ENCODE measurements around the gene SEZ6.

The SEZ6 gene

GRCh38 chr17:28977659-28978355 lies 28.0 kb downstream of the SEZ6 start:
- no peak for TF ChIP-seq JUND (IDR thresholded peaks at IDR 0.05; ENCODE audit: low read depth)
- in situ Hi-C loops (cut with HindIII; ENCODE audit: low pct_unique_long_range_greater_than_20kb, low sequenced_read_pairs): no loop called here
- no peak for DNase-seq (ENCODE audit: low read depth in 1 of 2, low spot score in 1 of 2)

DNA sequence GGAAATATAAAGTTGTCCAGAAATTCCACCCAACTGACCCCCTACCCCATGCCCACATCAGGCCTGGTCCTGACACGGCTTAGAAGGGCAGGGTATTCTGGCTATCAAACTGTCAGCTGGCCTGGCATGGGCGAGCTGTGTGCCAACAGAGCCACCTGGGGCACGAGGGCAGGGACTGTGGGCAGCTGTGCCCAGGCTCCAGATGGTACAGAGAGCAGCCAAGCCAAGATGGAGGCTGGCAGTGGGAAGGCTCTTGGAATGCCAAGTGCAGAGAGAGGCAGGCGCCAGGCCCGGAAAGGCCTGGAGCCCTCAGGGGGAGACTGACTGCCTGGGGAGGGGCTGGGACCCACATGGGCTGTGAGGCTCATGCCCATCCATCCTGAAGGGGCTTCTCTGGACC lies 30.2 kb downstream of the SEZ6 start:
- TF ChIP-seq JUND (IDR thresholded peaks at IDR 0.05; ENCODE audit: low read depth): no peak
- DNase-seq (ENCODE audit: low read depth in 1 of 2, low spot score in 1 of 2): no peak
- in situ Hi-C loops (cut with HindIII; ENCODE audit: low pct_unique_long_range_greater_than_20kb, low sequenced_read_pairs): no loop called here

- no peak for DNase-seq (ENCODE audit: low read depth in 1 of 2, low spot score in 1 of 2)
- in situ Hi-C loops (cut with HindIII; ENCODE audit: low pct_unique_long_range_greater_than_20kb, low sequenced_read_pairs): no loop called here
- no peak for TF ChIP-seq JUND (IDR thresholded peaks at IDR 0.05; ENCODE audit: low read depth)
Observed at GRCh38 chr17:28975031-28975430, 30.8 kb downstream of the SEZ6 start.

DNA sequence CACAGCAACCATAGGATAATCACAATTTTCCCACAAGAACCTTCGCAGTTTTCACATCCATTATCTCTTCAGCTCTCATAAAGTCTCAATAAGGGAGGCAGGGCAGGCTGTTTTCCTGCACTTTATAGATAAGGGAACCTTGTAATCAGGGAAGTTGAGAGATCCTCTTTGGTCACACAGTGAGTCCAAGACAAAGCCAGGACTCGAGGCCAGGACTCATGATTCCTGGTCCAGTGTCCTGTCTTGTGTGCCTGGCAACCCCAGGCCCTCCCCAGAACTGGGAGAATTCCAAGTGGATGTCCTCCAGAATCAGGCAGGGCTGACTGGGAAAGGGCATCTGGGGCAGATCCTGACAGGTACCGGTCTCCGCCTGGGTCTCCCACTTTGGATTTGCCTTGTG lies 31.4 kb downstream of the SEZ6 start:
- in situ Hi-C loops (cut with HindIII; ENCODE audit: low pct_unique_long_range_greater_than_20kb, low sequenced_read_pairs): no loop called here
- no peak for DNase-seq (ENCODE audit: low read depth in 1 of 2, low spot score in 1 of 2)
- TF ChIP-seq JUND (IDR thresholded peaks at IDR 0.05; ENCODE audit: low read depth): no peak

GRCh38 chr17:28973425-28973824 lies 32.4 kb downstream of the SEZ6 start:
- in situ Hi-C loops (cut with HindIII; ENCODE audit: low pct_unique_long_range_greater_than_20kb, low sequenced_read_pairs): no loop called here
- no peak for DNase-seq (ENCODE audit: low read depth in 1 of 2, low spot score in 1 of 2)
- no peak for TF ChIP-seq JUND (IDR thresholded peaks at IDR 0.05; ENCODE audit: low read depth)

- DNase-seq (ENCODE audit: low read depth in 1 of 2, low spot score in 1 of 2): no peak
- in situ Hi-C loops (cut with HindIII; ENCODE audit: low pct_unique_long_range_greater_than_20kb, low sequenced_read_pairs): no loop called here
- no peak for TF ChIP-seq JUND (IDR thresholded peaks at IDR 0.05; ENCODE audit: low read depth)
Observed at GRCh38 chr17:28972437-28972836, 33.4 kb downstream of the SEZ6 start.

DNA sequence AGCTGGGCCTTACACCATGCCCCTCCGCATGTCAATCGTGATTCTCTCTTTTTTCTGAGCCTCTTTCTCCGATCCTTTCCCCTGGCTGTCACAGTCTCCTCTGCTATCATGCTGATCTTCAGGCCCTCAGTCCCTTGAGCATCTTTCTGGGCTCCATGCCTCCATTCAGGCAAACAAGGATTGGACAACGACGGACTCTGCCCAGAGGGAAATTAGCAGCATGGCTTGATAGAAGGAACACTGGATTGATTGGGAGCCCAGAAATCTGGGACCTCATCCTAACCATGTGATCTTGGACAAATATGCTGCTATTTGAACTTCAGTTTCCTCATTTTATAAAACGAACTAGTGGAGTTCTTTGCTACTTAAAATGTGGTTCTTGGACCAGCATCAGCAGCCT lies 35.0 kb downstream of the SEZ6 start:
- no peak for DNase-seq (ENCODE audit: low read depth in 1 of 2, low spot score in 1 of 2)
- in situ Hi-C loops (cut with HindIII; ENCODE audit: low pct_unique_long_range_greater_than_20kb, low sequenced_read_pairs): no loop called here
- TF ChIP-seq JUND (IDR thresholded peaks at IDR 0.05; ENCODE audit: low read depth): no peak

DNA sequence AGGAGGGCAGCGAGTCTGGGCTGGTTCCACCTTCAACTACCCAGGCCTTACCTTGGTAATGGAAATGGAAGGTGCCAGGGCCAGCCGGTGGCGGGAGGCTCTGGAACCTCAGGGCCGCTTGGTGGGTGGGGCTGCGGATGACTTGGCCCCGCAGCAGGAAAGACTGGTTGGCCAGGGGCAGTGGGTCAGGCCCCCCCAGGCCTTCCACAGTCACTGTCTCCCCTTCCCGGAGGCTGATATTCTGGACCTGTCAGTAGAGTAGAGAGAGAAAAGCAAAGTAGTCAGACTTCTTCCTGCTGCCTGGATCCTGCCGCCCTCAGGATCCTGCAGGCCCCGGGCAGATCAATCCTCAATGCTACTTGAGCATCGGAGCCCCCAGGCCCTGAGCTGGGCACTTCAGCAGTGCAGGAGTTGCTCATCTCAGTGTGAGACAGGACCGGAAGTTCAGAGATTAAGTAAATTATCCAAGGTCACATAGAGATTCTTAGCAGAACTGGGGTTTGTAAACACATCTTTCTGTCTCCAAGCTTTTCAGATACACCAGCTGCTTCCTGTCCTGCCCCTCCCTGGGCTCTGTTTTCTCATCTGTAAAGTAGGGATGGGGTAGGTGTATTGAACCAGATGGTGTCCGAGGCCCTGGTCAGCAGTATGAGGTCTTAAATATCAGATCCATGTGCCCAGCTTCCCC lies 36.0 kb downstream of the SEZ6 start:
- no peak for DNase-seq (ENCODE audit: low read depth in 1 of 2, low spot score in 1 of 2)
- in situ Hi-C loops (cut with HindIII; ENCODE audit: low pct_unique_long_range_greater_than_20kb, low sequenced_read_pairs): no loop called here
- TF ChIP-seq JUND (IDR thresholded peaks at IDR 0.05; ENCODE audit: low read depth): no peak

GRCh38 chr17:28968914-28969295 lies 36.9 kb downstream of the SEZ6 start:
- TF ChIP-seq JUND (IDR thresholded peaks at IDR 0.05; ENCODE audit: low read depth): no peak
- in situ Hi-C loops (cut with HindIII; ENCODE audit: low pct_unique_long_range_greater_than_20kb, low sequenced_read_pairs): no loop called here
- DNase-seq (ENCODE audit: low read depth in 1 of 2, low spot score in 1 of 2): no peak

DNA sequence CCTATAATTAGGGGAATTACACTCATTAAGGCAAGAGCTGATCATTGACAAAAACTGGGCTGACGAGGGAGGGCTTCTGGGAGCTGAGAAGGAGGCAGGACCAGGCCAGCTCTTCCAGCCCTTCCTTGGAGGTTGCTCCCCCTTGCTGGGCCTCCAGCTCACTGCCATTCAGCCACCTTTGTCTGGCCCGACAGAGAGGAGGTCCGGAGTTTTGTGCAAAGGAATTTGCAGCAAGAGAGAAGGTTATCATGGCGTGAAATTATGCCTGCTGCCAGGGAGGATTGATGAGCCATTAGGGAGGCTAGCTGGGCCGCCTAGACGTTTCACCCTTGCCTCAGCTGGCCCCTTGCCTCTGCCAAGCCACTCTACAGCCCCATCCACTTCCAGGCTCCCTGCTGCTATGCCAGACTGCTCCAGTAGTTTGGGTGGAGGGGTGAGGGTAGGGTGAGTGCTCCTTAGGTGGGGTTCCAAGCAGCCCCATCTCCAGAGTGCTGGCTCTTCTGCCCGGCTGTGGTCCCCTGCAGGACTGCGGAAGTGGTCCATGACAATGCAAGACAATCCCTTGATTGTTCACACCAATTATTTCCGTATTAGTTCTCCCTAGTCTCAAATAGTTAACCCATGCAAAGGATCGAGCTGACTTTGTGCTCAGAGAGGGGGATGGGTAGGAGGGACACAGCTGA lies 37.5 kb downstream of the SEZ6 start:
- no peak for DNase-seq (ENCODE audit: low read depth in 1 of 2, low spot score in 1 of 2)
- TF ChIP-seq JUND (IDR thresholded peaks at IDR 0.05; ENCODE audit: low read depth): no peak
- in situ Hi-C loops (cut with HindIII; ENCODE audit: low pct_unique_long_range_greater_than_20kb, low sequenced_read_pairs): no loop called here

GRCh38 chr17:28967221-28968135 lies 38.4 kb downstream of the SEZ6 start:
- in situ Hi-C loops (cut with HindIII; ENCODE audit: low pct_unique_long_range_greater_than_20kb, low sequenced_read_pairs): no loop called here
- no peak for DNase-seq (ENCODE audit: low read depth in 1 of 2, low spot score in 1 of 2)
- no peak for TF ChIP-seq JUND (IDR thresholded peaks at IDR 0.05; ENCODE audit: low read depth)

DNA sequence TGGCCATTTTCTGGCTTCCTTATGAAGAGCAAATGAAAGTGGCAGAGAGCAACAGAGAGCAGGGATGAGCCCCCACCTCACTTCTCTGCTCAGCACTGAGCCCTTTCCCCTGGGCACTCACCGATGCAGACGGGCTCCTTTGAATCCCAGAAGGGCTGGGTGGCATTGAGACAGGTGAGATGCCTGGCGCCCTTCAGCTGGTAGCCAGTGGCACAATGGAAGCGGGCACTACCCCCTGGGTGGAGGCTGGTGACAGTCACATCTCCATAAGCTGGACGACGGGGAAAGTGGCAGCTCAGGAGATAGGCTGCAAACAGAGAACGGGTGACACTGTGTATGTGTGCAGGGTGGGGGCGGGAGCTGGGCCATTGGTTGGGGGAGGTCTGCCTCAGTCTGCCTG lies 42.0 kb downstream of the SEZ6 start:
- no peak for TF ChIP-seq JUND (IDR thresholded peaks at IDR 0.05; ENCODE audit: low read depth)
- DNase-seq (ENCODE audit: low read depth in 1 of 2, low spot score in 1 of 2): no peak
- in situ Hi-C loops (cut with HindIII; ENCODE audit: low pct_unique_long_range_greater_than_20kb, low sequenced_read_pairs): no loop called here
